GM21825 (cell line): Measurements from ENCODE around the gene ANKRD13D.
"Not testable (repeated sequence)": the region's sequence is repeated elsewhere in the genome, so short reads cannot be mapped to it uniquely, and the experiment has no call there.

Experiments used
- ATAC-seq: cut with Tn5 transposase; IDR thresholded peaks from one replicate; pipeline ENCODE4 v1.9.1; 2021; ENCODE audit warnings: mild to moderate bottlenecking, moderate library complexity; ENCODE audit not compliant: unreplicated experiment

ANKRD13D gene

DNA sequence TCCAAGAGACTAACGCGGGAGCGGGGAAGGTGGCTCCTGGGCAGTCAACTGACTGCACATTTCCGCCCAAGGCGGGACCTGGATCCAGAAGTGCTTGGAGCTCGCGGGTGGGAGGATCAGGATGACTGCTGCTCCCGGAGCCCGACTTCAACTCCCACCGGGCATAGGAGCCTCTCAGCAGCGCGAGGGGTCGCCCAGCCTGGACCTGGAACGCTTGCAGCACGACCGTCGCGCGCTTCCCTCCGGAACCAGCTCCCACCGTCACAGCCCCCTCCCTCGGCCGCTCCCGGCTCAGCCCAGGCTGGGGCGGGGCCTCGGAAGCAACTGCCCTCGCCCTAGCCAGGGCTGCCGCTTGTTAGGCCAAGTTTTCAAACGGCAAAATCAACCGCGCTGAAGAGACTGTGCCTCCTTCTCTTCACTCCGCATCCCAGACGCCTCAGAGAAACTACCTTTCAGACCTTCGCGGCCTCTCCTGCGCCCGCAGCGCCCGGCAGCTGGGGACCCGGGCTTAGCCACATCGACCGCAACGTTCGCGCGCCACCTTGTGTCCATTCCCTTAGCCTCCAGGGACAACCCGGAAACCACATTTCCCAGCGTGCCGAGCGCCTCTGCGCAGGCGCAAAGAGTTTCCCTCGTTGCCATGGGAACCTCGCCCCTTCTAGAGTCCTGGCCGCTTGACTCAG is 28.2 kb downstream of the ANKRD13D start:
- ATAC-seq, result peak; percentile 71

GRCh38 chr11:67317888-67318555 is 28.9 kb downstream of the ANKRD13D start:
- ATAC-seq, result peak; percentile 8

DNA sequence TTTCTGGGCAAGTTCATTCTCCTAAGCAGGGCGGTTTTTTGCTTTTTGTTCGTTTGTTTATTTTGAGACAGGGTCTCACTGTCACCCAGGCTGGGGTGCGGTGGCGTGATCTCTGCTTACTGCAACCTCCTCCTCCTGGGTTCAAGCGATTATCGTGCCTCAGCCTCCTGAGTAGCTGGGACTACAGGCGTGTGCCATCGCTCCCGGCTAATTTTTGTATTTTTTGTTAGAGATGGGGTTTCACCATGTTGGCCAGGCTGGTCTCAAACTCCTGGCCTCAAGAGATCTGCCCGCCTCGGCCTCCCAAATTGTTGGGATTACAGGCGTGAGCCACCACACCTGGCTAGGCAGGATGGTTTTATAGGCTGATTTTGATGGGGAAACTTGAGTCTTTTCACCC is 29.8 kb downstream of the ANKRD13D start:
- ATAC-seq, result not testable (repeated sequence)

- ATAC-seq, result no peak
Observed at GRCh38 chr11:67320011-67320410, 30.9 kb downstream of the ANKRD13D start.

GRCh38 chr11:67320691-67321090 is 31.6 kb downstream of the ANKRD13D start:
- ATAC-seq, result no peak

GRCh38 chr11:67321313-67321871 is 32.3 kb downstream of the ANKRD13D start:
- ATAC-seq, result no peak

- no peak for ATAC-seq
Observed at GRCh38 chr11:67322049-67322448, 32.9 kb downstream of the ANKRD13D start.

- ATAC-seq, result no peak
Observed at GRCh38 chr11:67323526-67323925, 34.4 kb downstream of the ANKRD13D start.

- ATAC-seq, result no peak
Observed at GRCh38 chr11:67332081-67332691, 43.1 kb downstream of the ANKRD13D start.

- no peak for ATAC-seq
Observed at GRCh38 chr11:67337257-67337656, 48.2 kb downstream of the ANKRD13D start.

DNA sequence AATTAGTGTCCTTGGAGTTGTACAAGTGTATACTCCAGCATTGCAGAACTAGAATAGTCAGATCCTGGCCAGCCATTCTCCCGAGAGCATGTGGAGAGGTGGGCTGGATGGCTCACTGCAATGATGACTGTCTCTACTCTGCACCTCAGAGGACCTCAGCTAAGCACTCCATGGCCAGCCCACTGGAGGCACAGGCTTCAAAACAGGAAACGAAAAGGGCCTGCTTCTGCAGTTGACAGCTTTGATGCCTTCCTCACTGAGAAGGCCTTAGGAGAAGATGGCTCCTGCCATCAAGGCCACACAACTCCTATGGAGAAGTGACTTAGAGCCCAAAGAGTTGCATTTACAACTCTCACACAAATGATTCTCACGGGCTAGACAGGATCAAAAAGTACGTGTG is 55.2 kb downstream of the ANKRD13D start:
- no peak for ATAC-seq

GRCh38 chr11:67345247-67345919 is 56.3 kb downstream of the ANKRD13D start:
- no peak for ATAC-seq

- ATAC-seq, result no peak
Observed at GRCh38 chr11:67345920-67346819, 57.1 kb downstream of the ANKRD13D start.

DNA sequence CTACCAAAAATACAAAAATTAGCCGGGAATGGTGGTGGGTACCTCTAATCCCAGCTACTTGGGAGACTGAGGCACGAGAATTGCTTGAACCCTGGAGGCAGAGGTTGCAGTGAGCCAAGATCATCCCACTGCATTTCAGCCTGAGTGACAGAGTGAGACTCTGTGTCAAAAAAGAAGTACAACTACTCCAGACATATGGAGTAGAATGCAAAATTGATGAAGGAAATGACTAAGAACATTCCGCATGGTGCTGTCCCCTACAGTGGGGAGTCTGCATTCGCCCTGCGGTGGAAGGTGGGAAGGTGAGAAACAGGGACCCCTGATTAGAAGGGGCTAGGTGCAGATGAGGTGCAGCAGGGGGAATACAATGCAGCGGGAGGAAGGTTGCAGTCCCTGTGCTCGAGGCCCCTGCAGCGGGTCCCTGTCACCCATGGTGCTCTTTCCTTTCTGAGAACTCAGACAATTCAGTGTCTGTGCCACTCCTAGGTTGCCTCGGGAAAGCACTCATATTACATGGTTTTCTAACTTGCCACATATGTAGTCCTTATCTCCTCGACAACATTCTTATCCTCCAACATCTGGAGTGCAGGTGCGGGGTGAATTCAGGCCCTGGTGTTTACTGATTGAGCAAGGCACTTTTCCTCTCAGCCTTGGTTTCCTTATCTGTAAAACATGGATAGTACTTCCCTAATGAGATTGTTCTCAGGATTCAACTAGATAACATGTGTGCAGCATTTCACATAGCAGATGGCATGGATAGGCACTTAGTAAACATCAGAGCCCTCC is 59.1 kb downstream of the ANKRD13D start:
- no peak for ATAC-seq

DNA sequence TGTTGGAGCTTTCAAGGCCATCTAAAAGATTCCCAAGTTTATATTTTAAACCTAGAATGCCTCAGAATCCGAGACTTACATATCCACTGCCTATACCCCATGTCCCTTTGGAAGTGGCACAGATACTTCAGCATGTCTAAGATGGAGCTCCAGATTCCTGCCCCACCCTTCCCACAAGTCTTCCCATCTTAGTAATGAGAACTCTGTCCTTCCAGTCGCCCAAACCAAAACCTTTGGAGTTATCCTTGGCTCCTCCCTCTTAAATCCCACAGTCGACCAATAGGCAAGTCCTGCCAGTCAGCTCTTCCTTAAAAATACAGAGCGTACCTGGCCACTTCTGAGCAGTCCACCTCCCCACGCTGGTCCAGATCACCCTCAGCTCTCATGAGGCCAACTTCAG is 59.9 kb downstream of the ANKRD13D start:
- no peak for ATAC-seq

DNA sequence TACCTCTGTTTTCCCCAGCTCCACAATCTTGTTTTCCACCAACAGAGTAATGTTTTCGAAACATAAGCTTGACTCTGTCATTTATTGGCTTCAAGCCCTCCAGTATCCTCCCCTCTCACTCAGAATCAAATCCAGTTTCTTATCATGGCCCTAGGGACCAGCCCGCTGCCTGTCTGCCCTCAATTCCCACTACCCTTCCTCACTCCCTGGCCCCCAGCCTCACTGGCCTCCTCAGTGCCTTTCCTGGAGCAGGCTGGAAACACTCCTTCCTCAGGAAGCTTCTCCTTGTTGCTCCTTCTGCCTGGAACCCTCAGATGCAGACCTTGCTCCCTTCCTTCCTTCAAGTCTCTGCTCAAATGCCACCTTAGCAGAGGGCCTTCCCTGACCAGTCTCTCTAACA is 60.4 kb downstream of the ANKRD13D start:
- no peak for ATAC-seq

- no peak for ATAC-seq
Observed at GRCh38 chr11:67349928-67350465, 60.9 kb downstream of the ANKRD13D start.

- no peak for ATAC-seq
Observed at GRCh38 chr11:67351275-67352005, 62.3 kb downstream of the ANKRD13D start.
